IPS-15b (cell line): Measurements from ENCODE around the gene SDK1.
"Not testable (repeated sequence)": the region's sequence is repeated elsewhere in the genome, so short reads cannot be mapped to it uniquely, and the experiment has no call there.

Source experiments
- H3K27me3 ChIP-seq: one replicate; pipeline ENCODE4 v1.6.1; 2013; ENCODE audit warnings: low read length; ENCODE audit not compliant: control insufficient read depth, insufficient read depth
- H3K36me3 ChIP-seq: one replicate; pipeline ENCODE4 v1.6.1; 2013; ENCODE audit warnings: low read length; ENCODE audit not compliant: control insufficient read depth, insufficient read depth
- H3K4me1 ChIP-seq: one replicate; pipeline ENCODE4 v1.6.1; 2013; ENCODE audit warnings: mild to moderate bottlenecking, low read length; ENCODE audit not compliant: control insufficient read depth, insufficient read depth
- H3K4me3 ChIP-seq: one replicate; pipeline ENCODE4 v1.5.1; 2013; ENCODE audit warnings: low read depth, low read length
- H3K9ac ChIP-seq: one replicate; pipeline ENCODE4 v1.6.1; 2013; ENCODE audit warnings: low read depth, mild to moderate bottlenecking, low read length
- H3K9me3 ChIP-seq: one replicate; pipeline ENCODE4 v1.6.1; 2013; ENCODE audit warnings: mild to moderate bottlenecking, low read length; ENCODE audit not compliant: control insufficient read depth, insufficient read depth

The SDK1 gene

GRCh38 chr7:4257146-4258111, 956.4 kb downstream of the SDK1 start:
- H3K9me3 ChIP-seq: no peaks in the 10 kb centered on the region

GRCh38 chr7:4260116-4260515, 959.1 kb downstream of the SDK1 start:
- H3K27me3 ChIP-seq, H3K4me1 ChIP-seq, H3K9me3 ChIP-seq, H3K9ac ChIP-seq, H3K4me3 ChIP-seq, H3K36me3 ChIP-seq: not testable (repeated sequence)

More at GRCh38 chr7:4257146-4258111, 956.4 kb downstream of the SDK1 start:
- Histone ChIP-seq H3K4me1 (no peaks in the 10 kb centered on the region), H3K4me3 (no peak overlapping the region), H3K9ac (no peak overlapping the region), H3K36me3 (no peaks in the 10 kb centered on the region), H3K27me3 (no peaks in the 10 kb centered on the region)

GRCh38 chr7:4260867-4261600, 960.0 kb downstream of the SDK1 start:
- H3K4me3 ChIP-seq: no peak overlapping the region
- H3K4me1 ChIP-seq: no peaks in the 10 kb centered on the region
- H3K27me3 ChIP-seq: no peaks in the 10 kb centered on the region
- H3K36me3 ChIP-seq: no peaks in the 10 kb centered on the region
- no peak overlapping the region for H3K9ac ChIP-seq
- no peaks in the 10 kb centered on the region for H3K9me3 ChIP-seq

GRCh38 chr7:4261601-4261960, 960.5 kb downstream of the SDK1 start:
- Histone ChIP-seq H3K27me3 (no peaks in the 10 kb centered on the region), H3K4me3 (no peak overlapping the region), H3K36me3 (no peaks in the 10 kb centered on the region), H3K9me3 (no peaks in the 10 kb centered on the region), H3K9ac (no peak overlapping the region), H3K4me1 (no peaks in the 10 kb centered on the region)

- H3K4me3 ChIP-seq: not testable (repeated sequence)
These were observed 963.2 kb downstream of the SDK1 start for GRCh38 chr7:4264206-4264605.

GRCh38 chr7:4265066-4265465, 964.0 kb downstream of the SDK1 start:
- no peak overlapping the region for H3K9ac ChIP-seq
- H3K9me3 ChIP-seq: no peaks in the 10 kb centered on the region
- no peaks in the 10 kb centered on the region for H3K27me3 ChIP-seq
- H3K4me3 ChIP-seq: no peak overlapping the region
- H3K36me3 ChIP-seq: no peaks in the 10 kb centered on the region
- H3K4me1 ChIP-seq: no peaks in the 10 kb centered on the region

More at GRCh38 chr7:4264206-4264605, 963.2 kb downstream of the SDK1 start:
- H3K9me3 ChIP-seq, H3K27me3 ChIP-seq, H3K36me3 ChIP-seq, H3K4me1 ChIP-seq, H3K9ac ChIP-seq: not testable (repeated sequence)

- Histone ChIP-seq H3K27me3 (no peaks in the 10 kb centered on the region), H3K36me3 (no peaks in the 10 kb centered on the region), H3K4me1 (no peaks in the 10 kb centered on the region), H3K4me3 (no peak overlapping the region), H3K9me3 (no peaks in the 10 kb centered on the region), H3K9ac (no peak overlapping the region)
These were observed 964.6 kb downstream of the SDK1 start for GRCh38 chr7:4265676-4266075.

GRCh38 chr7:4266270-4267040, 965.4 kb downstream of the SDK1 start:
- Histone ChIP-seq H3K4me1 (no peaks in the 10 kb centered on the region), H3K36me3 (no peaks in the 10 kb centered on the region), H3K27me3 (no peaks in the 10 kb centered on the region), H3K9me3 (no peaks in the 10 kb centered on the region), H3K4me3 (no peak overlapping the region), H3K9ac (no peak overlapping the region)

GRCh38 chr7:4267341-4268039, 966.4 kb downstream of the SDK1 start:
- no peak overlapping the region for H3K9ac ChIP-seq
- no peaks in the 10 kb centered on the region for H3K36me3 ChIP-seq
- H3K4me1 ChIP-seq: no peaks in the 10 kb centered on the region
- H3K4me3 ChIP-seq: no peak overlapping the region
- no peaks in the 10 kb centered on the region for H3K27me3 ChIP-seq
- no peaks in the 10 kb centered on the region for H3K9me3 ChIP-seq

GRCh38 chr7:4268040-4268965, 967.3 kb downstream of the SDK1 start:
- Histone ChIP-seq H3K9me3 (no peaks in the 10 kb centered on the region), H3K4me1 (no peaks in the 10 kb centered on the region), H3K27me3 (no peaks in the 10 kb centered on the region), H3K36me3 (no peaks in the 10 kb centered on the region), H3K9ac (no peak overlapping the region), H3K4me3 (no peak overlapping the region)
